ENCODE measurements around the gene SLC1A4.
"Not testable (repeated sequence)": the region's sequence is repeated elsewhere in the genome, so short reads cannot be mapped to it uniquely, and the experiment has no call there.

Gene SLC1A4

DNA sequence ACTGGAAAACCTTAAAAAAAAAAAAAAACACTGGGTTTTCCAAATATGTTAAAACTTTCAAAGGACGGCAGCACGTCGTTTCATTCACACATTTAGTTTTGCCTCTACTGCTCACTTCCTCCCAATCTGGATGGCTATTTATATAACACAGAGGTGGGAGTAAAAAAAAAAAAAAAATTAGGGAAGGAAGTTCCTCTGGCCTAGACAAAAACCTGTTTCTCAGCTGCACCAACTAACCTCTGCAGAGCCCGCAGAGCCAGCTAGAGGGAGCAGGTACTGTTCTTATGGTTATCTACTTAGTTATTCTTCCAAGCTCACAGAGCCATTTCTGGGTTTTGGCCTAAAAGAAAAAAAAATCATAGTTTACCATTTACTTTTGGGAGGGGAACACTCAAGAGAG, 28.1 kb downstream of the SLC1A4 start:
- H3K4me1 ChIP-seq (ENCODE audit: insufficient read depth, low read length) = no peaks in the 10 kb centered on the region
- no peak overlapping the region for H3K4me3 ChIP-seq (ENCODE audit: low read length)
- no peaks in the 10 kb centered on the region for H3K27me3 ChIP-seq (ENCODE audit: insufficient read depth, low read length)
- H3K9me3 ChIP-seq (ENCODE audit: low read length) = no peaks in the 10 kb centered on the region
- peaks cover 55% of the 10 kb centered on the region for H3K36me3 ChIP-seq (ENCODE audit: insufficient read depth, low read length)
- no peak overlapping the region for H2AFZ ChIP-seq (ENCODE audit: low read depth, low read length)

DNA sequence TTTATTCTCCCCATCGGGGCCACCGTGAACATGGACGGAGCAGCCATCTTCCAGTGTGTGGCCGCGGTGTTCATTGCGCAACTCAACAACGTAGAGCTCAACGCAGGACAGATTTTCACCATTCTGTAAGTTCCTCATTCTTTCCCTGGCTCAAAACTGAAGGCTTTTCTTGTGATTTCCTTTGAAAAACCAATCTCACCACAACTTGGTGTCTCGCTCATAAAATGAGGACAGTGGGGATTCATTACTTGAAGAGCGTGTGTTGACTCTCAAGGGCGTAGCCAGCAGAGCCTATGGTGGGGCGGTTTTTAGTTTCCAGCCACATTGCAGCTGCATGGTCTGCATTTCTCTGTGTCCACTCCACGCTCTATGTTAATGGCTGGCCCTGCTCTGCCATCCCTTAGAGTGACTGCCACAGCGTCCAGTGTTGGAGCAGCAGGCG, 29.0 kb downstream of the SLC1A4 start:
- no peak overlapping the region for H3K4me3 ChIP-seq (ENCODE audit: low read length)
- no peaks in the 10 kb centered on the region for H3K4me1 ChIP-seq (ENCODE audit: insufficient read depth, low read length)
- H2AFZ ChIP-seq (ENCODE audit: low read depth, low read length) = no peak overlapping the region
- H3K27me3 ChIP-seq (ENCODE audit: insufficient read depth, low read length) = no peaks in the 10 kb centered on the region
- peaks cover 62% of the 10 kb centered on the region for H3K36me3 ChIP-seq (ENCODE audit: insufficient read depth, low read length)
- no peaks in the 10 kb centered on the region for H3K9me3 ChIP-seq (ENCODE audit: low read length)

- Histone ChIP-seq H3K36me3 (ENCODE audit: insufficient read depth, low read length) (peaks cover 65% of the 10 kb centered on the region), H3K27me3 (ENCODE audit: insufficient read depth, low read length) (no peaks in the 10 kb centered on the region), H2AFZ (ENCODE audit: low read depth, low read length) (no peak overlapping the region), H3K4me1 (ENCODE audit: insufficient read depth, low read length) (no peaks in the 10 kb centered on the region), H3K4me3 (ENCODE audit: low read length) (no peak overlapping the region), H3K9me3 (ENCODE audit: low read length) (no peaks in the 10 kb centered on the region)
Measured at GRCh38 chr2:65019010-65019409, 29.8 kb downstream of the SLC1A4 start.

GRCh38 chr2:65019675-65020195, 30.5 kb downstream of the SLC1A4 start:
- Histone ChIP-seq H3K27me3 (ENCODE audit: insufficient read depth, low read length) (no peaks in the 10 kb centered on the region), H3K4me1 (ENCODE audit: insufficient read depth, low read length) (no peaks in the 10 kb centered on the region), H3K4me3 (ENCODE audit: low read length) (no peak overlapping the region), H3K36me3 (ENCODE audit: insufficient read depth, low read length) (peaks cover 61% of the 10 kb centered on the region), H3K9me3 (ENCODE audit: low read length) (no peaks in the 10 kb centered on the region), H2AFZ (ENCODE audit: low read depth, low read length) (no peak overlapping the region)

DNA sequence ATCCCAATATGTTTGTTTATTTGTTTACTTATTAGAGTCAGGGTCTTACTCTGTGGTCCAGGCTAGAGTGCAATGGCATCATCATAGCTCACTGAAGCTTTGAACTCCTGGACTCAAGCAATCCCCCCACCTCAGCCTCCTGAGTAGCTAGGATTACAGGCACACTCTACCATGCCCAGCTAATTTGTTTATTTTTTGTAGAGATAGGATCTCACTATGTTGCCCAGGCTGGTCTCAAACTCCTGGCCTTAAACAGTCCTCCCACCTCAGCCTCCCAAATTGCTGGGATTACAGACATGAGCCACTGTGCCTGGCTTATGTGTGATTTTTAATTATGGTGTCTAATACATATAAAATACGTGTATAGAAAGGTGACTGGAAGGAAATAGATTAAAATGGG, 31.1 kb downstream of the SLC1A4 start:
- not testable (repeated sequence) for H3K27me3 ChIP-seq (ENCODE audit: insufficient read depth, low read length); H3K9me3 ChIP-seq (ENCODE audit: low read length); H3K4me1 ChIP-seq (ENCODE audit: insufficient read depth, low read length); H2AFZ ChIP-seq (ENCODE audit: low read depth, low read length); H3K4me3 ChIP-seq (ENCODE audit: low read length)
- peaks cover 58% of the 10 kb centered on the region for H3K36me3 ChIP-seq (ENCODE audit: insufficient read depth, low read length)

DNA sequence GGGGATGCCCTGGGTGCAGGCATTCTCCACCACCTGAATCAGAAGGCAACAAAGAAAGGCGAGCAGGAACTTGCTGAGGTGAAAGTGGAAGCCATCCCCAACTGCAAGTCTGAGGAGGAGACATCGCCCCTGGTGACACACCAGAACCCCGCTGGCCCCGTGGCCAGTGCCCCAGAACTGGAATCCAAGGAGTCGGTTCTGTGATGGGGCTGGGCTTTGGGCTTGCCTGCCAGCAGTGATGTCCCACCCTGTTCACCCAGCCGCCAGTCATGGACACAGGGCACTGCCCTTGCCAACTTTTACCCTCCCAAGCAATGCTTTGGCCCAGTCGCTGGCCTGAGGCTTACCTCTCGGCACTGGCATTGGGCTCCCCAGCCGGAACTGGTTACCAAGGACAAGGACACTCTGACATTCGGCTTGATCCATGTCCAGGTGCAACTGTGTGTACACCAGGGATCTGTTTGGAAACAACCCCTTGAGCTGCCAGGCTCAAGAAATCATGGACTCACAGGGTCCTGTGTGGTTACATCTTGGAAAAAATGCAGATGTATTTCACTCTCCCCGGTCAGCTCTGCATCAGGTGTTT, 31.8 kb downstream of the SLC1A4 start:
- H3K4me1 ChIP-seq (ENCODE audit: insufficient read depth, low read length) = no peaks in the 10 kb centered on the region

DNA sequence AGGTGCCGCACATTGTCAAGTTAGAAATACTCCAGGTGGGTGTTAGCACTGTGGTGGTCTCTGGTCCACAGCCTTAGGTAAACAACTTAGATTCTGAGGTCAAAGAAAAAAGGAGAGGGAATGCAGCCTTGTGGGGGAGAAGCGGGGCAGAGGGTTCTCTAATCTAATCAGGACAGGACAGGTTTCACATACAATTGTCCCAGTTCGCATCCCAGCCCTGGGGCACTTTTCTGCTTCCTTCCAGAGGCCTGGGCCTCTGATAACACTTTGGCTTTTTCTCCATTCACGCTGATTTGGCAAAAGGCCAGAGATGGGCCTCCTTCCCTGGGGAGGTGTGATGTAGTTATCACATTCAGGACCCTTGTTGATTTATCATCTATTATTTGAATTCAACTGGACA, 32.5 kb downstream of the SLC1A4 start:
- Histone ChIP-seq H3K9me3 (ENCODE audit: low read length) (no peaks in the 10 kb centered on the region), H3K4me3 (ENCODE audit: low read length) (no peak overlapping the region), H3K27me3 (ENCODE audit: insufficient read depth, low read length) (no peaks in the 10 kb centered on the region), H2AFZ (ENCODE audit: low read depth, low read length) (no peak overlapping the region), H3K4me1 (ENCODE audit: insufficient read depth, low read length) (no peaks in the 10 kb centered on the region), H3K36me3 (ENCODE audit: insufficient read depth, low read length) (peaks cover 53% of the 10 kb centered on the region)

More for the DNA sequence above, 31.8 kb downstream of the SLC1A4 start:
- H3K4me3 ChIP-seq (ENCODE audit: low read length) = no peak overlapping the region
- peaks cover 58% of the 10 kb centered on the region for H3K36me3 ChIP-seq (ENCODE audit: insufficient read depth, low read length)
- no peaks in the 10 kb centered on the region for H3K9me3 ChIP-seq (ENCODE audit: low read length)
- H3K27me3 ChIP-seq (ENCODE audit: insufficient read depth, low read length) = no peaks in the 10 kb centered on the region
- H2AFZ ChIP-seq (ENCODE audit: low read depth, low read length) = no peak overlapping the region

DNA sequence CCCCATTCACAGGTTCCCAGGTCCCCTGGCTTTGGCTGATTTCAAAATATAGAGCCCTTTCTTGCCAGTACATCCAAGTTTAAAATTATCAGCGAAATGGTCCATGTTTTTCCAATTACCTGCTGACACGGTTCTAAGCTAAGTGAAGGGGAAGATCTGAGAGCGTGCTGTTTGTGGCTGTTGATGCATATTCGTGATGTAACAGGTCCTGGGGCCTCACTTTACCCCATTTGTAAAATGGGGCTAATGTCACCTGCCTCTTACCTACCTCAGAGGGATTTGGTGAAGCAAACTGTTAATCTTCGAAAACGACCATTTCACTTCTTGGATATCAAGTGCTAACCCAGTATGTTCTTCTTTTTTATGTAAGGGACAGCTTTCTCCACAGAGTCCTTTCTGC, 33.0 kb downstream of the SLC1A4 start:
- Histone ChIP-seq H3K9me3 (ENCODE audit: low read length) (no peaks in the 10 kb centered on the region), H3K36me3 (ENCODE audit: insufficient read depth, low read length) (peaks cover 49% of the 10 kb centered on the region), H2AFZ (ENCODE audit: low read depth, low read length) (no peak overlapping the region), H3K4me3 (ENCODE audit: low read length) (no peak overlapping the region), H3K27me3 (ENCODE audit: insufficient read depth, low read length) (no peaks in the 10 kb centered on the region), H3K4me1 (ENCODE audit: insufficient read depth, low read length) (no peaks in the 10 kb centered on the region)

DNA sequence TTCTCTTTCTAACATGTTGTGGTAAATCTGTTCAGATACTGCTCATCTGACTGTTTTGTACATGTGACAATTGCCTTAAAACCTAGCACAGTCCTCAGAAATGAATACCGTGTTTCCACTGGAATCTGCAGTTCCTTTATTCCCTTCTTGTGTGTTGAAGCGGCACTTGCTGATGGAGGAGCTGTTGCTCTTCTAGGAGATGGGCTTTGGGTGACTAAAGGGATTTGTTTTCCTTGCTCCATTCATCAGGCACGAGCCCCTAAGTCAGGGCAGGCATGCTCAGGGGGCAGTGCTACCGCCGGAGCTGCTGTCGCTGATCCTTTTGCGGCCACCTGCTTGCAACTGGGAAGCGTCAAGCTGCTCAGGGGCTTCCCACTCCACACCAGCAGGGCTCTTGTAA, 34.5 kb downstream of the SLC1A4 start:
- H3K4me1 ChIP-seq (ENCODE audit: insufficient read depth, low read length) = no peaks in the 10 kb centered on the region
- H3K9me3 ChIP-seq (ENCODE audit: low read length) = no peaks in the 10 kb centered on the region

GRCh38 chr2:65024149-65024829, 35.1 kb downstream of the SLC1A4 start:
- no peaks in the 10 kb centered on the region for H3K9me3 ChIP-seq (ENCODE audit: low read length)
- H3K4me1 ChIP-seq (ENCODE audit: insufficient read depth, low read length) = no peaks in the 10 kb centered on the region
- H3K27me3 ChIP-seq (ENCODE audit: insufficient read depth, low read length) = no peaks in the 10 kb centered on the region
- peaks cover 30% of the 10 kb centered on the region for H3K36me3 ChIP-seq (ENCODE audit: insufficient read depth, low read length)
- H3K4me3 ChIP-seq (ENCODE audit: low read length) = no peak overlapping the region
- H2AFZ ChIP-seq (ENCODE audit: low read depth, low read length) = no peak overlapping the region

More for the DNA sequence above, 34.5 kb downstream of the SLC1A4 start:
- Histone ChIP-seq H3K36me3 (ENCODE audit: insufficient read depth, low read length) (peaks cover 36% of the 10 kb centered on the region), H3K4me3 (ENCODE audit: low read length) (no peak overlapping the region), H2AFZ (ENCODE audit: low read depth, low read length) (no peak overlapping the region), H3K27me3 (ENCODE audit: insufficient read depth, low read length) (no peaks in the 10 kb centered on the region)

- Histone ChIP-seq H3K9me3 (ENCODE audit: low read length) (no peaks in the 10 kb centered on the region), H3K4me3 (ENCODE audit: low read length) (no peak overlapping the region), H2AFZ (ENCODE audit: low read depth, low read length) (no peak overlapping the region), H3K27me3 (ENCODE audit: insufficient read depth, low read length) (no peaks in the 10 kb centered on the region), H3K36me3 (ENCODE audit: insufficient read depth, low read length) (peaks cover 21% of the 10 kb centered on the region), H3K4me1 (ENCODE audit: insufficient read depth, low read length) (no peaks in the 10 kb centered on the region)
Measured at GRCh38 chr2:65025453-65026123, 36.4 kb downstream of the SLC1A4 start.

- no peaks in the 10 kb centered on the region for H3K4me1 ChIP-seq (ENCODE audit: insufficient read depth, low read length)
- H2AFZ ChIP-seq (ENCODE audit: low read depth, low read length) = no peak overlapping the region
Measured at GRCh38 chr2:65026154-65026553, 37.0 kb downstream of the SLC1A4 start.

GRCh38 chr2:65026704-65027464, 37.7 kb downstream of the SLC1A4 start:
- Histone ChIP-seq H3K27me3 (ENCODE audit: insufficient read depth, low read length) (no peaks in the 10 kb centered on the region), H3K4me3 (ENCODE audit: low read length) (no peak overlapping the region), H3K36me3 (ENCODE audit: insufficient read depth, low read length) (peaks cover 13% of the 10 kb centered on the region), H2AFZ (ENCODE audit: low read depth, low read length) (no peak overlapping the region), H3K4me1 (ENCODE audit: insufficient read depth, low read length) (peaks cover 6% of the 10 kb centered on the region), H3K9me3 (ENCODE audit: low read length) (no peaks in the 10 kb centered on the region)

More at GRCh38 chr2:65026154-65026553, 37.0 kb downstream of the SLC1A4 start:
- Histone ChIP-seq H3K4me3 (ENCODE audit: low read length) (no peak overlapping the region), H3K36me3 (ENCODE audit: insufficient read depth, low read length) (peaks cover 19% of the 10 kb centered on the region), H3K27me3 (ENCODE audit: insufficient read depth, low read length) (no peaks in the 10 kb centered on the region), H3K9me3 (ENCODE audit: low read length) (no peaks in the 10 kb centered on the region)
